Activated CD8-positive, alpha-beta memory T cell treated with anti-CD3 and anti-CD28 coated beads for 36 hours (primary cell): ENCODE measurements around the gene RPL35. TPM values are rescaled to one million over a fixed set of nuclear protein-coding genes. Genes with fewer than 3 reads are reported as not detected.

Experiments used
- CTCF ChIA-PET: fragments of 350-600 bp; sonication (Branson Sonifier 250); formaldehyde crosslinking; loops from one replicate; lab custom pipeline; 2021; ENCODE audit warnings: antibody characterized with exemption; lab: Charles Lee
- POLR2A ChIA-PET: fragments of 350-600 bp; sonication (Branson Sonifier 250); formaldehyde crosslinking; loops from one replicate; lab custom pipeline; 2021; ENCODE audit warnings: antibody characterized with exemption; lab: Charles Lee
- total RNA-seq, 2 experiments: library from RNA; stranded (reverse); gene quantifications; one replicate each; pipeline ENCODE4 v1.2.3, GENCODE V29; 2021

The RPL35 gene
- 1,000 to 10,000 TPM; 2,077 to 2,176 TPM for total RNA-seq

- ChIA-PET CTCF (interaction anchor here (0.9 to 19.3 kb wide), 9 partner anchors 8 to 87 kb away, joined by 3 to 346 read pairs (median 4); partner anchors contain the start of genes NR6A1, OLFML2A and WDR38), POLR2A (interaction anchor here (0.6 to 5.2 kb wide), 13 partner anchors 8 to 380 kb away, joined by 3 to 57 read pairs (median 4); partner anchors contain the start of genes HSPA5, NR6A1 and WDR38)
Measured at GRCh38 chr9:124861342-124862229, at the start of gene RPL35, which contains the start of gene ARPC5L. Gene RPL35, minus strand, starts transcription at chr9:124861957. Its CDS starts 45 bp downstream, at chr9:124861912. Gene ARPC5L, plus strand, starts transcription at chr9:124862130. Its CDS starts 7,161 bp downstream, at chr9:124869291.

GRCh38 chr9:124908098-124908497, 46.3 kb upstream of the RPL35 start:
- ChIA-PET POLR2A (no interaction called here), CTCF (no interaction called here)

- CTCF ChIA-PET: no interaction called here
- POLR2A ChIA-PET: no interaction called here
Measured at GRCh38 chr9:124906966-124907365, 45.2 kb upstream of the RPL35 start.

- ChIA-PET POLR2A (no interaction called here), CTCF (no interaction called here)
Measured at GRCh38 chr9:124899845-124900244, 38.1 kb upstream of the RPL35 start.

GRCh38 chr9:124897570-124898460, 36.1 kb upstream of the RPL35 start:
- POLR2A ChIA-PET: no interaction called here
- CTCF ChIA-PET: interaction anchor here (0.6 kb wide), 1 partner anchor 328 kb away, joined by 3 read pairs; no protein-coding TSS in a partner anchor

GRCh38 chr9:124894741-124895170, 33.0 kb upstream of the RPL35 start:
- CTCF ChIA-PET: interaction anchor here (0.9 to 1.6 kb wide), 6 partner anchors 19 to 123 kb away, joined by 3 to 10 read pairs (median 4); partner anchors contain the start of genes ARPC5L, NR6A1, RPL35 and WDR38

GRCh38 chr9:124894035-124894740, 32.4 kb upstream of the RPL35 start:
- POLR2A ChIA-PET: interaction anchor here (0.6 kb wide), 1 partner anchor 411 kb away, joined by 5 read pairs; no protein-coding TSS in a partner anchor
- CTCF ChIA-PET: interaction anchor here (0.6 to 1.6 kb wide), 9 partner anchors 18 to 354 kb away, joined by 3 to 10 read pairs (median 5); partner anchors contain the start of genes ARPC5L, NR6A1, RPL35 and WDR38

More at GRCh38 chr9:124894741-124895170, 33.0 kb upstream of the RPL35 start:
- POLR2A ChIA-PET: no interaction called here

- POLR2A ChIA-PET: no interaction called here
- CTCF ChIA-PET: interaction anchor here (0.6 to 2.5 kb wide), 2 partner anchors 11 to 116 kb away, joined by 3 to 7 read pairs; no protein-coding TSS in a partner anchor
Measured at GRCh38 chr9:124890179-124890578, 28.4 kb upstream of the RPL35 start.

GRCh38 chr9:124889006-124889405, 27.2 kb upstream of the RPL35 start:
- POLR2A ChIA-PET: interaction anchor here (0.6 kb wide), 1 partner anchor 94 kb away, joined by 3 read pairs; no protein-coding TSS in a partner anchor
- CTCF ChIA-PET: interaction anchor here (2.3 kb wide), 1 partner anchor 37 kb away, joined by 6 read pairs; no protein-coding TSS in a partner anchor

GRCh38 chr9:124887832-124888231, 26.1 kb upstream of the RPL35 start:
- CTCF ChIA-PET: interaction anchor here (1.3 to 2.3 kb wide), 2 partner anchors 35 kb away, joined by 4 to 6 read pairs; partner anchors contain the start of gene WDR38
- POLR2A ChIA-PET: no interaction called here

- ChIA-PET POLR2A (no interaction called here), CTCF (interaction anchor here (1.3 to 2.3 kb wide), 2 partner anchors 34 to 35 kb away, joined by 4 to 6 read pairs; partner anchors contain the start of gene WDR38)
Measured at GRCh38 chr9:124886866-124887492, 25.2 kb upstream of the RPL35 start.

GRCh38 chr9:124886461-124886860, 24.7 kb upstream of the RPL35 start:
- POLR2A ChIA-PET: no interaction called here
- CTCF ChIA-PET: interaction anchor here (1.3 kb wide), 1 partner anchor 33 kb away, joined by 4 read pairs; the partner anchor contains the start of gene WDR38

GRCh38 chr9:124885551-124885950, 23.8 kb upstream of the RPL35 start:
- ChIA-PET CTCF (no interaction called here), POLR2A (no interaction called here)

GRCh38 chr9:124884376-124884775, 22.6 kb upstream of the RPL35 start:
- CTCF ChIA-PET: no interaction called here

GRCh38 chr9:124882231-124882630, 20.5 kb upstream of the RPL35 start:
- POLR2A ChIA-PET: no interaction called here

More at GRCh38 chr9:124884376-124884775, 22.6 kb upstream of the RPL35 start:
- POLR2A ChIA-PET: no interaction called here

GRCh38 chr9:124881138-124881743, 19.5 kb upstream of the RPL35 start:
- CTCF ChIA-PET: interaction anchor here (4.1 kb wide), 1 partner anchor 28 kb away, joined by 16 read pairs; the partner anchor contains the start of gene WDR38
- POLR2A ChIA-PET: no interaction called here

More at GRCh38 chr9:124882231-124882630, 20.5 kb upstream of the RPL35 start:
- CTCF ChIA-PET: no interaction called here

GRCh38 chr9:124880501-124880900, 18.7 kb upstream of the RPL35 start:
- ChIA-PET POLR2A (interaction anchor here (0.7 kb wide), 1 partner anchor 10 kb away, joined by 3 read pairs; no protein-coding TSS in a partner anchor), CTCF (interaction anchor here (4.1 kb wide), 1 partner anchor 27 kb away, joined by 16 read pairs; the partner anchor contains the start of gene WDR38)
